ENCODE results near the gene LAMC1. TPM values are rescaled to one million over a fixed set of nuclear protein-coding genes. Genes with fewer than 3 reads are reported as not detected.

Gene LAMC1
- total RNA-seq, 1 experiment from 2014 or later = 113 TPM

DNA sequence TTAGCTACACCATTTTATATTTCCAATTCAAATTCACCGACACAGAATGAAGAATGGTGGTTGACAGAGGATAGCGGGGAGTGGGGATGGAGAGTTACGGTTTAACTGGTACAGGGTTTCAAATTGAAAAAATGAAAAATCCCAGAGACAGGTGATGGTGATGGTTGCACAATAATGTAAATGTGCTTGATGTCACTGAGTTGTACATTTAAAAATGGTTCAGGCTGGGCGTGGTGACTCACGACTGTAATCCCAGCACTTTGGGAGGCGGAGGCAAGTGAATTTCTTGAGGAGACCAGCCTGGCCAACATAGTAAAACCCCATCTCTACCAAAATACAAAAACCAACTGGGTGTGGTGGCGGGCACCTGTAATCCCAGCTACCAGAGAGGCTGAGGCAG is 39.1 kb upstream of the LAMC1 start:
- intact Hi-C loops (cut with micrococcal nuclease; ENCODE audit: unreplicated experiment) = no loop called here
- ChIA-PET CTCF (no interaction called here), POLR2A (no interaction called here)
- no peak overlapping the region for H3K27ac ChIP-seq (ENCODE audit: low read length)
- in situ Hi-C loops (cut with HindIII; ENCODE audit: low pct_unique_long_range_greater_than_20kb, low sequenced_read_pairs) = no loop called here
- TF ChIP-seq, protein P1, sequence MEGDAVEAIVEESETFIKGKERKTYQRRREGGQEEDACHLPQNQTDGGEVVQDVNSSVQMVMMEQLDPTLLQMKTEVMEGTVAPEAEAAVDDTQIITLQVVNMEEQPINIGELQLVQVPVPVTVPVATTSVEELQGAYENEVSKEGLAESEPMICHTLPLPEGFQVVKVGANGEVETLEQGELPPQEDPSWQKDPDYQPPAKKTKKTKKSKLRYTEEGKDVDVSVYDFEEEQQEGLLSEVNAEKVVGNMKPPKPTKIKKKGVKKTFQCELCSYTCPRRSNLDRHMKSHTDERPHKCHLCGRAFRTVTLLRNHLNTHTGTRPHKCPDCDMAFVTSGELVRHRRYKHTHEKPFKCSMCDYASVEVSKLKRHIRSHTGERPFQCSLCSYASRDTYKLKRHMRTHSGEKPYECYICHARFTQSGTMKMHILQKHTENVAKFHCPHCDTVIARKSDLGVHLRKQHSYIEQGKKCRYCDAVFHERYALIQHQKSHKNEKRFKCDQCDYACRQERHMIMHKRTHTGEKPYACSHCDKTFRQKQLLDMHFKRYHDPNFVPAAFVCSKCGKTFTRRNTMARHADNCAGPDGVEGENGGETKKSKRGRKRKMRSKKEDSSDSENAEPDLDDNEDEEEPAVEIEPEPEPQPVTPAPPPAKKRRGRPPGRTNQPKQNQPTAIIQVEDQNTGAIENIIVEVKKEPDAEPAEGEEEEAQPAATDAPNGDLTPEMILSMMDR (IDR thresholded peaks at IDR 0.05) = no peak
- no peak for TF ChIP-seq SIN3A (IDR thresholded peaks at IDR 0.05; ENCODE audit: borderline replicate concordance, insufficient read depth, low read depth, low read length)
- TF ChIP-seq, protein P2, sequence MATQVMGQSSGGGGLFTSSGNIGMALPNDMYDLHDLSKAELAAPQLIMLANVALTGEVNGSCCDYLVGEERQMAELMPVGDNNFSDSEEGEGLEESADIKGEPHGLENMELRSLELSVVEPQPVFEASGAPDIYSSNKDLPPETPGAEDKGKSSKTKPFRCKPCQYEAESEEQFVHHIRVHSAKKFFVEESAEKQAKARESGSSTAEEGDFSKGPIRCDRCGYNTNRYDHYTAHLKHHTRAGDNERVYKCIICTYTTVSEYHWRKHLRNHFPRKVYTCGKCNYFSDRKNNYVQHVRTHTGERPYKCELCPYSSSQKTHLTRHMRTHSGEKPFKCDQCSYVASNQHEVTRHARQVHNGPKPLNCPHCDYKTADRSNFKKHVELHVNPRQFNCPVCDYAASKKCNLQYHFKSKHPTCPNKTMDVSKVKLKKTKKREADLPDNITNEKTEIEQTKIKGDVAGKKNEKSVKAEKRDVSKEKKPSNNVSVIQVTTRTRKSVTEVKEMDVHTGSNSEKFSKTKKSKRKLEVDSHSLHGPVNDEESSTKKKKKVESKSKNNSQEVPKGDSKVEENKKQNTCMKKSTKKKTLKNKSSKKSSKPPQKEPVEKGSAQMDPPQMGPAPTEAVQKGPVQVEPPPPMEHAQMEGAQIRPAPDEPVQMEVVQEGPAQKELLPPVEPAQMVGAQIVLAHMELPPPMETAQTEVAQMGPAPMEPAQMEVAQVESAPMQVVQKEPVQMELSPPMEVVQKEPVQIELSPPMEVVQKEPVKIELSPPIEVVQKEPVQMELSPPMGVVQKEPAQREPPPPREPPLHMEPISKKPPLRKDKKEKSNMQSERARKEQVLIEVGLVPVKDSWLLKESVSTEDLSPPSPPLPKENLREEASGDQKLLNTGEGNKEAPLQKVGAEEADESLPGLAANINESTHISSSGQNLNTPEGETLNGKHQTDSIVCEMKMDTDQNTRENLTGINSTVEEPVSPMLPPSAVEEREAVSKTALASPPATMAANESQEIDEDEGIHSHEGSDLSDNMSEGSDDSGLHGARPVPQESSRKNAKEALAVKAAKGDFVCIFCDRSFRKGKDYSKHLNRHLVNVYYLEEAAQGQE (IDR thresholded peaks at IDR 0.05; ENCODE audit: insufficient read depth in 1 of 2, low read depth in 2 of 2, low read length in 1 of 2) = no peak
- no peak for TF ChIP-seq POLR2AphosphoS5 (IDR thresholded peaks at IDR 0.05; ENCODE audit: low read depth, low read length)
- no peak for TF ChIP-seq TCF7L2 (IDR thresholded peaks at IDR 0.05; ENCODE audit: low read depth, low read length)
- ATAC-seq (no peak), DNase-seq (ENCODE audit: low read depth, low spot score) (no peak)
- no peak overlapping the region for H3K4me3 ChIP-seq (ENCODE audit: low read depth in 2 of 2, low read length in 2 of 2)
- BruUV-seq (replicated peaks) = no TSS peak
- H3K36me3 ChIP-seq (ENCODE audit: control insufficient read depth, insufficient read depth, low read length) = no peaks in the 10 kb centered on the region
- H3K4me1 ChIP-seq (ENCODE audit: control insufficient read depth, insufficient read depth, low read length) = no peaks in the 10 kb centered on the region
- H3K9me3 ChIP-seq (ENCODE audit: control insufficient read depth, insufficient read depth, low read depth, low read length) = no peaks in the 10 kb centered on the region
- no peaks in the 10 kb centered on the region for H3K27me3 ChIP-seq (ENCODE audit: control insufficient read depth, insufficient read depth, low read length)

DNA sequence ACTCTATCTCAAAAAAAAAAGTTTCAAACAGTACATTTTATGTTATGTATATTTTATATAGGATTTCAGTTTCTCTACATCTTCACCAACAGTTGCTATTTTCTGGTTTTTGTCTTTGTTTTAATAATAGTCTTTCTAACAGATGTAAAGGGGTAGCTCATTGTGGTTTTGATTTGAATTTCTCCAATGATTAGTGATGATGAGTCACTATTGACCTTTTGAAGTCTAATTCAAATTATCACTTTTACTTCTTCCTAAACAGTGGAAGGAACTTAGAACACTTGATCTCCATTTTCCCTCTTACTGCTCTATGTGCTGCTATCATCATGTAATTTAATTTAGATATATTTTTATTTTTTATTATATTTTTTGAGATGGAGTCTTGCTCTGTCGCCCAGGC is 38.6 kb upstream of the LAMC1 start:
- no peak for TF ChIP-seq TCF7L2 (IDR thresholded peaks at IDR 0.05; ENCODE audit: low read depth, low read length)
- TF ChIP-seq POLR2AphosphoS5 (IDR thresholded peaks at IDR 0.05; ENCODE audit: low read depth, low read length) = no peak
- TF ChIP-seq, protein P1 (IDR thresholded peaks at IDR 0.05) = no peak
- TF ChIP-seq, protein P2 (IDR thresholded peaks at IDR 0.05; ENCODE audit: insufficient read depth in 1 of 2, low read depth in 2 of 2, low read length in 1 of 2) = no peak
- TF ChIP-seq SIN3A (IDR thresholded peaks at IDR 0.05; ENCODE audit: borderline replicate concordance, insufficient read depth, low read depth, low read length) = no peak
- BruUV-seq (replicated peaks) = no TSS peak
- POLR2A ChIA-PET = no interaction called here
- DNase-seq (ENCODE audit: low read depth, low spot score) (no peak), ATAC-seq (no peak)
- in situ Hi-C loops (cut with HindIII; ENCODE audit: low pct_unique_long_range_greater_than_20kb, low sequenced_read_pairs) = no loop called here
- Histone ChIP-seq H3K9me3 (ENCODE audit: control insufficient read depth, insufficient read depth, low read depth, low read length) (no peaks in the 10 kb centered on the region), H3K27me3 (ENCODE audit: control insufficient read depth, insufficient read depth, low read length) (no peaks in the 10 kb centered on the region), H3K4me1 (ENCODE audit: control insufficient read depth, insufficient read depth, low read length) (no peaks in the 10 kb centered on the region), H3K27ac (ENCODE audit: low read length) (no peak overlapping the region), H3K4me3 (ENCODE audit: low read depth in 2 of 2, low read length in 2 of 2) (no peak overlapping the region), H3K36me3 (ENCODE audit: control insufficient read depth, insufficient read depth, low read length) (no peaks in the 10 kb centered on the region)
- CTCF ChIA-PET = no interaction called here
- intact Hi-C loops (cut with micrococcal nuclease; ENCODE audit: unreplicated experiment) = no loop called here

Measured in Panc1 (cell line).